ENCODE results near the gene DPH1.
A peak's percentile ranks its signal among the peaks of the same experiment; 100 is the strongest.
"Not testable (repeated sequence)": the region's sequence is repeated elsewhere in the genome, so short reads cannot be mapped to it uniquely, and the experiment has no call there.

Gene DPH1

DNA sequence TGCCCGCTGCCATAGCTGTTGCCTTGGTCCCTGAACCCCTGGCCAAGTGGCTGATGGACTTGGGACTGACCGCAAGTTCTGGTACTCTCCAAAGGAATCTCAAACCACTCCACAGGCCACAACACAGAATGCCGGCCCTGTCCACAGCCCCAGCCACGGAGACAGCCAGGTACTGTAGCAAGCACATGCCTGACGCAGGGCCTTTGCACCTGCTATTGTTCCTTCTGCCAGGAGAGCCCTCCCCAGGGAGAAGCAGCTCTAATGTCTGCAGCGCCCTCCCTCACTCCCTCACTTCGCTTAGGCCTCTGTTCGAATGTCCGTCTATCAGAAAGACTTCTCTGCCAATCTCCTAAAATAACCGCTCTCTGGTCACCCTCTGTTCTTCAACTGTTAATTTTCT, 20.2 kb upstream of the DPH1 start:
- no peak overlapping the region for H3K27ac ChIP-seq
- TF ChIP-seq CTCF (conservative IDR thresholded peaks at IDR 0.05) = no peak

DNA sequence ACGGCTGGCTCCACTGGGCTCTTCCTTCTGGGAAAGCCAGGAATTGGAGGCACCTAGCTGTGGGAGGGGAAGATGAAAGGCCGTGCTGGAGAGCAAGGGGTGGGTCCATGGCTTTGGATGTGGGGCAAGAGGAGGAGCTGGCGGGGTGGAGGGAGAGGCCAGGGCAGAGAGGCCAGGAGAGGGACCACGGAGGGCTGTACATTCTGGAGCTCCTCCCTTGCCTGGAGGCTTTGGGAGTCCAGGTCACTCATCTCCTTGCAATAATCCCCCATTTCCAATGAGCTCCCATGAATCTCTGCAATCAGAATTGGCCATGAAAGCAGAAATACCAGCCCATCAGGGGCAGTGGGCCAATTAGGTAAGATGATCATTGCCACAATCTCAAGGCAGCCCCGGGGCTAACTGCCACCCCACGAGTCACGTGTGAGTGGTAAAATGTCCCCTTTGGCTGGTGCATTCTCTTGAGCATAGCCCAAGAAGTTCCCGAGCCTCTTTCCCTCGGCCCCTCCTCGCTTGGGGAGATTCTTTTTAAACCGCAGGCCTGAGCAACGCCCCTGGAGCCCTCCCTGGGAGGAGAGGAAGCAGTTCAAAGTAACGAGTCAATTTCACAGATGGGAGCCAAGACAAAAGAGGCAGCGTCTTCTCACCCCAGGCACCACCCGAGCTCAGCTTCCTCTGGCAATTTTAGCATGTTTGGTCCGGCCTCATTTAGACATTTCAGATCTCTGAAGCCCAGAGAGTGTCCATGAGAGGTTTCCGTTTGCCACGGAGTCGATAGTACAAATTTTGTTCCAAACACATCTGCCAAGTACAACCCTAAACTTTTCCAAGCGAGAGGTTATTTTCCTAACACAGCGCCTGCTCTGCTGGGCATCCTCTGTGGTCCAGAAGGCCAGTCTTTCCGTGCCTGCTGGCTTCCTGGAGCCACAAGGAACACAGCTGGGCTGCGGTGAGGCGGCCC, 18.3 kb upstream of the DPH1 start:
- TF ChIP-seq CTCF (conservative IDR thresholded peaks at IDR 0.05) = no peak

GRCh38 chr17:2012499-2012898, 17.5 kb upstream of the DPH1 start:
- TF ChIP-seq CTCF (conservative IDR thresholded peaks at IDR 0.05) = no peak
- peak overlapping the region; percentile 71 for H3K27ac ChIP-seq

More for the DNA sequence above, 18.3 kb upstream of the DPH1 start:
- peak overlapping the region; percentile 71 for H3K27ac ChIP-seq

GRCh38 chr17:2013220-2013993, 16.5 kb upstream of the DPH1 start:
- H3K27ac ChIP-seq = not testable (repeated sequence)

- no peak for TF ChIP-seq CTCF (conservative IDR thresholded peaks at IDR 0.05)
- no peak overlapping the region for H3K27ac ChIP-seq
Measured at GRCh38 chr17:2013994-2014317, 16.0 kb upstream of the DPH1 start.

DNA sequence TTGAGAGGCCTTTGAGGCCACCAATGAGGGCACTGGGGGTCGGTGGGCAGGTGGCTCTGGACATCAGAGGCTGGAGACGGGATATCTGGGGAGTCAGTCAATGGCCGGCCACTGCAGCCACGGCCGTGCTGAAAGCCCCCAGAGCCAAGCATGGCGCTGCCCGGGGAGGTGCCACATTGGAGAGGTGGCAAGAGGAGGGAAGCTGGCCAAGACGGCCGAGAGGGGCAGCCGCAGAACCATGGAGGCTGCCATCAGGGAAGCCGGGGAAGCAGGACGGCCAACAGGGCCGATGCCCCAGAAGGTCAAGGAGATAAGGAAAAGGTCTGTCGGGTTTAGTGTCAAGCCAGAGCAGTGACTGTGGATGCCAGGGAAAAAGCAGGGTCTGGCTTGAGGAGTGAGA, 14.6 kb upstream of the DPH1 start:
- H3K27ac ChIP-seq = no peak overlapping the region
- TF ChIP-seq CTCF (conservative IDR thresholded peaks at IDR 0.05) = no peak

- H3K27ac ChIP-seq = no peak overlapping the region
- TF ChIP-seq CTCF (conservative IDR thresholded peaks at IDR 0.05) = no peak
Measured at GRCh38 chr17:2016494-2016893, 13.5 kb upstream of the DPH1 start.
